ENCODE data around the gene DNAJB5.

- TF ChIP-seq, protein P1, sequence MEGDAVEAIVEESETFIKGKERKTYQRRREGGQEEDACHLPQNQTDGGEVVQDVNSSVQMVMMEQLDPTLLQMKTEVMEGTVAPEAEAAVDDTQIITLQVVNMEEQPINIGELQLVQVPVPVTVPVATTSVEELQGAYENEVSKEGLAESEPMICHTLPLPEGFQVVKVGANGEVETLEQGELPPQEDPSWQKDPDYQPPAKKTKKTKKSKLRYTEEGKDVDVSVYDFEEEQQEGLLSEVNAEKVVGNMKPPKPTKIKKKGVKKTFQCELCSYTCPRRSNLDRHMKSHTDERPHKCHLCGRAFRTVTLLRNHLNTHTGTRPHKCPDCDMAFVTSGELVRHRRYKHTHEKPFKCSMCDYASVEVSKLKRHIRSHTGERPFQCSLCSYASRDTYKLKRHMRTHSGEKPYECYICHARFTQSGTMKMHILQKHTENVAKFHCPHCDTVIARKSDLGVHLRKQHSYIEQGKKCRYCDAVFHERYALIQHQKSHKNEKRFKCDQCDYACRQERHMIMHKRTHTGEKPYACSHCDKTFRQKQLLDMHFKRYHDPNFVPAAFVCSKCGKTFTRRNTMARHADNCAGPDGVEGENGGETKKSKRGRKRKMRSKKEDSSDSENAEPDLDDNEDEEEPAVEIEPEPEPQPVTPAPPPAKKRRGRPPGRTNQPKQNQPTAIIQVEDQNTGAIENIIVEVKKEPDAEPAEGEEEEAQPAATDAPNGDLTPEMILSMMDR (IDR thresholded peaks at IDR 0.05 in 8 of 11, conservative IDR thresholded peaks at IDR 0.05 in 3 of 11) = peak in 1 of 11 experiments; percentile 11
- TF ChIP-seq POLR2A (IDR thresholded peaks at IDR 0.05) = no peak
Measured at GRCh38 chr9:34958411-34958982, 31.0 kb upstream of the DNAJB5 start.

Data from spleen (tissue), 7 donors.